Liver (tissue), 3 donors: ENCODE results near the gene CST4.

Source experiments
- EGR1 ChIP-seq, 2 donors: IDR thresholded peaks; 2 replicates each; pipeline ENCODE4 v1.6.1; 2016 to 2018; ENCODE audit warnings: antibody characterized with exemption in 2 of 2, low read depth in 2 of 2
- FOXA1 ChIP-seq: IDR thresholded peaks from 2 replicates; pipeline ENCODE4 v1.6.1; 2016; ENCODE audit warnings: antibody characterized with exemption
- TF ChIP-seq, protein P1 (sequence below): fragments of 150-350 bp; IDR thresholded peaks from 2 replicates; pipeline ENCODE4 v1.5.1; 2017; ENCODE audit warnings: improper control_type of control experiment, low read depth, low read length; ENCODE audit not compliant: missing input control
- TF ChIP-seq, protein P2 (sequence below): IDR thresholded peaks from 2 replicates; pipeline ENCODE4 v1.6.1; 2016; ENCODE audit warnings: antibody characterized with exemption, mild to moderate bottlenecking
- TF ChIP-seq, protein P3 (sequence below): IDR thresholded peaks from 2 replicates; pipeline ENCODE4 v1.6.1; 2016; ENCODE audit warnings: antibody characterized with exemption
- donor health status: healthy.
- donor health status: healthy.

DNA sequence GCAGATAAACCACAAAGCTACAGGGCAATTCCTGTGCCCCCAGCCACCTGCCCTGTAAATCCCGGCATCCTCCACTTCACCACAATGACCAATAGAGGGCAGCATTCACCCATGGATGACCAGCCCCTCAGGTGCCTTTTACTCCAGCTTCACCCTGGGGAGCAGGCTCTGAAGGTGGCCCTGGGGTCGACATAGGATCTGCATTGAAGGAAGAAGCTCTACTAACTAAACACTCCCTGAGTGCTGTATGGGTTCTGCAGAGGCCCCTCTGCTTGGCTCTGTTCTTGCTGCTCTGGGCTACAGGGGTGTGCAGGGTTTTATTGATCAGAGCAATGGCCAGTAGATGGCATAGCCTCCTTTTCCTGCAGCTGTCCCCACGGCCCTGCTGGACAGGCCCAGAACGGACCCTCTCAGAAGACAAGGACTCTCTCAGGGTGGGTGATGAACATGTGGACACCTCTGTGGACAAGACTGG lies 20.3 kb downstream of the CST4 start:
- TF ChIP-seq, protein P1, sequence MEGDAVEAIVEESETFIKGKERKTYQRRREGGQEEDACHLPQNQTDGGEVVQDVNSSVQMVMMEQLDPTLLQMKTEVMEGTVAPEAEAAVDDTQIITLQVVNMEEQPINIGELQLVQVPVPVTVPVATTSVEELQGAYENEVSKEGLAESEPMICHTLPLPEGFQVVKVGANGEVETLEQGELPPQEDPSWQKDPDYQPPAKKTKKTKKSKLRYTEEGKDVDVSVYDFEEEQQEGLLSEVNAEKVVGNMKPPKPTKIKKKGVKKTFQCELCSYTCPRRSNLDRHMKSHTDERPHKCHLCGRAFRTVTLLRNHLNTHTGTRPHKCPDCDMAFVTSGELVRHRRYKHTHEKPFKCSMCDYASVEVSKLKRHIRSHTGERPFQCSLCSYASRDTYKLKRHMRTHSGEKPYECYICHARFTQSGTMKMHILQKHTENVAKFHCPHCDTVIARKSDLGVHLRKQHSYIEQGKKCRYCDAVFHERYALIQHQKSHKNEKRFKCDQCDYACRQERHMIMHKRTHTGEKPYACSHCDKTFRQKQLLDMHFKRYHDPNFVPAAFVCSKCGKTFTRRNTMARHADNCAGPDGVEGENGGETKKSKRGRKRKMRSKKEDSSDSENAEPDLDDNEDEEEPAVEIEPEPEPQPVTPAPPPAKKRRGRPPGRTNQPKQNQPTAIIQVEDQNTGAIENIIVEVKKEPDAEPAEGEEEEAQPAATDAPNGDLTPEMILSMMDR = peak; percentile 78
- TF ChIP-seq EGR1 (IDR thresholded peaks at IDR 0.05; ENCODE audit: low read depth in 2 of 2) (no peak), FOXA1 (no peak)
- TF ChIP-seq, protein P2, sequence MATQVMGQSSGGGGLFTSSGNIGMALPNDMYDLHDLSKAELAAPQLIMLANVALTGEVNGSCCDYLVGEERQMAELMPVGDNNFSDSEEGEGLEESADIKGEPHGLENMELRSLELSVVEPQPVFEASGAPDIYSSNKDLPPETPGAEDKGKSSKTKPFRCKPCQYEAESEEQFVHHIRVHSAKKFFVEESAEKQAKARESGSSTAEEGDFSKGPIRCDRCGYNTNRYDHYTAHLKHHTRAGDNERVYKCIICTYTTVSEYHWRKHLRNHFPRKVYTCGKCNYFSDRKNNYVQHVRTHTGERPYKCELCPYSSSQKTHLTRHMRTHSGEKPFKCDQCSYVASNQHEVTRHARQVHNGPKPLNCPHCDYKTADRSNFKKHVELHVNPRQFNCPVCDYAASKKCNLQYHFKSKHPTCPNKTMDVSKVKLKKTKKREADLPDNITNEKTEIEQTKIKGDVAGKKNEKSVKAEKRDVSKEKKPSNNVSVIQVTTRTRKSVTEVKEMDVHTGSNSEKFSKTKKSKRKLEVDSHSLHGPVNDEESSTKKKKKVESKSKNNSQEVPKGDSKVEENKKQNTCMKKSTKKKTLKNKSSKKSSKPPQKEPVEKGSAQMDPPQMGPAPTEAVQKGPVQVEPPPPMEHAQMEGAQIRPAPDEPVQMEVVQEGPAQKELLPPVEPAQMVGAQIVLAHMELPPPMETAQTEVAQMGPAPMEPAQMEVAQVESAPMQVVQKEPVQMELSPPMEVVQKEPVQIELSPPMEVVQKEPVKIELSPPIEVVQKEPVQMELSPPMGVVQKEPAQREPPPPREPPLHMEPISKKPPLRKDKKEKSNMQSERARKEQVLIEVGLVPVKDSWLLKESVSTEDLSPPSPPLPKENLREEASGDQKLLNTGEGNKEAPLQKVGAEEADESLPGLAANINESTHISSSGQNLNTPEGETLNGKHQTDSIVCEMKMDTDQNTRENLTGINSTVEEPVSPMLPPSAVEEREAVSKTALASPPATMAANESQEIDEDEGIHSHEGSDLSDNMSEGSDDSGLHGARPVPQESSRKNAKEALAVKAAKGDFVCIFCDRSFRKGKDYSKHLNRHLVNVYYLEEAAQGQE = no peak
- TF ChIP-seq, protein P3, sequence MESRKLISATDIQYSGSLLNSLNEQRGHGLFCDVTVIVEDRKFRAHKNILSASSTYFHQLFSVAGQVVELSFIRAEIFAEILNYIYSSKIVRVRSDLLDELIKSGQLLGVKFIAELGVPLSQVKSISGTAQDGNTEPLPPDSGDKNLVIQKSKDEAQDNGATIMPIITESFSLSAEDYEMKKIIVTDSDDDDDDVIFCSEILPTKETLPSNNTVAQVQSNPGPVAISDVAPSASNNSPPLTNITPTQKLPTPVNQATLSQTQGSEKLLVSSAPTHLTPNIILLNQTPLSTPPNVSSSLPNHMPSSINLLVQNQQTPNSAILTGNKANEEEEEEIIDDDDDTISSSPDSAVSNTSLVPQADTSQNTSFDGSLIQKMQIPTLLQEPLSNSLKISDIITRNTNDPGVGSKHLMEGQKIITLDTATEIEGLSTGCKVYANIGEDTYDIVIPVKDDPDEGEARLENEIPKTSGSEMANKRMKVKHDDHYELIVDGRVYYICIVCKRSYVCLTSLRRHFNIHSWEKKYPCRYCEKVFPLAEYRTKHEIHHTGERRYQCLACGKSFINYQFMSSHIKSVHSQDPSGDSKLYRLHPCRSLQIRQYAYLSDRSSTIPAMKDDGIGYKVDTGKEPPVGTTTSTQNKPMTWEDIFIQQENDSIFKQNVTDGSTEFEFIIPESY = no peak
